Measurements from ENCODE around the gene RBKS.
"Not testable (repeated sequence)": the region's sequence is repeated elsewhere in the genome, so short reads cannot be mapped to it uniquely, and the experiment has no call there.

RBKS gene

GRCh38 chr2:27746325-27746724, 143.9 kb downstream of the RBKS start:
- H3K4me1 Mint-ChIP-seq: no peaks in the 10 kb centered on the region
- TF ChIP-seq CTCF (IDR thresholded peaks at IDR 0.05; ENCODE audit: unreplicated experiment in 3 of 3): no peak
- H3K4me3 Mint-ChIP-seq: no peak overlapping the region
- H3K9me3 Mint-ChIP-seq: peaks cover 34% of the 10 kb centered on the region
- H3K27ac Mint-ChIP-seq: no peak overlapping the region
- peaks cover 5% of the 10 kb centered on the region for H3K36me3 Mint-ChIP-seq (ENCODE audit: low read depth)
- peaks cover 8% of the 10 kb centered on the region for H3K27me3 Mint-ChIP-seq (ENCODE audit: low read depth)

GRCh38 chr2:27745494-27745893, 144.7 kb downstream of the RBKS start:
- not testable (repeated sequence) for H3K27ac Mint-ChIP-seq; H3K4me3 Mint-ChIP-seq; H3K4me1 Mint-ChIP-seq; H3K27me3 Mint-ChIP-seq (ENCODE audit: low read depth); H3K36me3 Mint-ChIP-seq (ENCODE audit: low read depth)
- H3K9me3 Mint-ChIP-seq: peaks cover 40% of the 10 kb centered on the region

- peaks cover 4% of the 10 kb centered on the region for H3K27me3 Mint-ChIP-seq (ENCODE audit: low read depth)
- no peak overlapping the region for H3K27ac Mint-ChIP-seq
- H3K4me3 Mint-ChIP-seq: no peak overlapping the region
- no peak for TF ChIP-seq CTCF (IDR thresholded peaks at IDR 0.05; ENCODE audit: unreplicated experiment in 3 of 3)
- no peaks in the 10 kb centered on the region for H3K4me1 Mint-ChIP-seq
- H3K36me3 Mint-ChIP-seq (ENCODE audit: low read depth): no peaks in the 10 kb centered on the region
- H3K9me3 Mint-ChIP-seq: peaks cover 32% of the 10 kb centered on the region
Observed at GRCh38 chr2:27742571-27742970, 147.6 kb downstream of the RBKS start.

GRCh38 chr2:27741673-27742072, 148.5 kb downstream of the RBKS start:
- no peak overlapping the region for H3K4me3 Mint-ChIP-seq
- H3K27ac Mint-ChIP-seq: no peak overlapping the region
- H3K4me1 Mint-ChIP-seq: peaks cover 4% of the 10 kb centered on the region
- H3K9me3 Mint-ChIP-seq: peaks cover 32% of the 10 kb centered on the region
- no peak for TF ChIP-seq CTCF (IDR thresholded peaks at IDR 0.05; ENCODE audit: unreplicated experiment in 3 of 3)
- H3K27me3 Mint-ChIP-seq (ENCODE audit: low read depth): peaks cover 7% of the 10 kb centered on the region
- H3K36me3 Mint-ChIP-seq (ENCODE audit: low read depth): no peaks in the 10 kb centered on the region

- H3K36me3 Mint-ChIP-seq (ENCODE audit: low read depth): no peaks in the 10 kb centered on the region
Observed at GRCh38 chr2:27739058-27739373, 151.2 kb downstream of the RBKS start.

GRCh38 chr2:27738349-27739057, 151.7 kb downstream of the RBKS start:
- no peak overlapping the region for H3K4me3 Mint-ChIP-seq
- peaks cover 9% of the 10 kb centered on the region for H3K4me1 Mint-ChIP-seq
- H3K27ac Mint-ChIP-seq: no peak overlapping the region
- peaks cover 6% of the 10 kb centered on the region for H3K27me3 Mint-ChIP-seq (ENCODE audit: low read depth)
- H3K9me3 Mint-ChIP-seq: peaks cover 19% of the 10 kb centered on the region
- no peak for TF ChIP-seq CTCF (IDR thresholded peaks at IDR 0.05; ENCODE audit: unreplicated experiment in 3 of 3)
- no peaks in the 10 kb centered on the region for H3K36me3 Mint-ChIP-seq (ENCODE audit: low read depth)

More at GRCh38 chr2:27739058-27739373, 151.2 kb downstream of the RBKS start:
- TF ChIP-seq CTCF (IDR thresholded peaks at IDR 0.05; ENCODE audit: unreplicated experiment in 3 of 3): no peak
- Mint-ChIP-seq H3K27me3 (ENCODE audit: low read depth) (peaks cover 6% of the 10 kb centered on the region), H3K27ac (no peak overlapping the region), H3K9me3 (peaks cover 21% of the 10 kb centered on the region), H3K4me1 (peaks cover 9% of the 10 kb centered on the region), H3K4me3 (no peak overlapping the region)

All from nephron (organoid).